ENCODE results near the gene CDK5RAP3. TPM values are rescaled to one million over a fixed set of nuclear protein-coding genes. Genes with fewer than 3 reads are reported as not detected.
A peak's percentile ranks its signal among the peaks of the same experiment; 100 is the strongest.

CDK5RAP3 gene, protein sequence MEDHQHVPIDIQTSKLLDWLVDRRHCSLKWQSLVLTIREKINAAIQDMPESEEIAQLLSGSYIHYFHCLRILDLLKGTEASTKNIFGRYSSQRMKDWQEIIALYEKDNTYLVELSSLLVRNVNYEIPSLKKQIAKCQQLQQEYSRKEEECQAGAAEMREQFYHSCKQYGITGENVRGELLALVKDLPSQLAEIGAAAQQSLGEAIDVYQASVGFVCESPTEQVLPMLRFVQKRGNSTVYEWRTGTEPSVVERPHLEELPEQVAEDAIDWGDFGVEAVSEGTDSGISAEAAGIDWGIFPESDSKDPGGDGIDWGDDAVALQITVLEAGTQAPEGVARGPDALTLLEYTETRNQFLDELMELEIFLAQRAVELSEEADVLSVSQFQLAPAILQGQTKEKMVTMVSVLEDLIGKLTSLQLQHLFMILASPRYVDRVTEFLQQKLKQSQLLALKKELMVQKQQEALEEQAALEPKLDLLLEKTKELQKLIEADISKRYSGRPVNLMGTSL
- 343 and 358 TPM in 2 replicates for polyA plus RNA-seq
- polyA minus RNA-seq = 70.8 and 77.7 TPM in 2 replicates

GRCh38 chr17:47970725-47971499, at the start of gene CDK5RAP3:
CDK5RAP3 (plus strand) TSS chr17:47971113; CDS start chr17:47971147, 34 bp downstream.
- peak within 1 kb of the TSS; percentile 77 for H3K9ac ChIP-seq (ENCODE audit: low read length)
- peak within 1 kb of the TSS; percentile 87 for H2AFZ ChIP-seq (ENCODE audit: low read depth, low read length)
- H4K20me1 ChIP-seq (ENCODE audit: insufficient read depth) = no peaks in the 10 kb centered on the region
- H3K4me3 ChIP-seq (ENCODE audit: low read length) = peak within 1 kb of the TSS; percentile 97
- peaks cover 9% of the 10 kb centered on the region for H3K79me2 ChIP-seq (replicated peaks; ENCODE audit: insufficient read depth, low read length)
- no peaks in the 10 kb centered on the region for H3F3A ChIP-seq (ENCODE audit: insufficient read depth, low read length, poor library complexity, severe bottlenecking)
- no peaks in the 10 kb centered on the region for H3K36me3 ChIP-seq (ENCODE audit: insufficient read depth, low read length)
- no peaks in the 10 kb centered on the region for H3K9me2 ChIP-seq (ENCODE audit: insufficient read depth, low read length)
- H3K27me3 ChIP-seq (ENCODE audit: insufficient read depth, low read depth, low read length) = no peaks in the 10 kb centered on the region
- no peaks in the 10 kb centered on the region for H3K9me3 ChIP-seq (ENCODE audit: low read length)
- TF ChIP-seq EP300 (conservative IDR thresholded peaks at IDR 0.05; ENCODE audit: poor library complexity, severe bottlenecking) (peak; percentile 6), TAF1 (IDR thresholded peaks at IDR 0.05; ENCODE audit: low read depth) (peak; percentile 53), EZH2 (IDR thresholded peaks at IDR 0.05; ENCODE audit: borderline replicate concordance, insufficient read depth, low read length, poor library complexity, severe bottlenecking) (no peak), POLR2AphosphoS5 (IDR thresholded peaks at IDR 0.05) (peak; percentile 79), MXI1 (conservative IDR thresholded peaks at IDR 0.05; ENCODE audit: poor library complexity, severe bottlenecking) (peak; percentile 83), RAD21 (conservative IDR thresholded peaks at IDR 0.05) (peak; percentile 83), SMC3 (conservative IDR thresholded peaks at IDR 0.05; ENCODE audit: poor library complexity) (peak; percentile 91)
- TF ChIP-seq, protein P1, sequence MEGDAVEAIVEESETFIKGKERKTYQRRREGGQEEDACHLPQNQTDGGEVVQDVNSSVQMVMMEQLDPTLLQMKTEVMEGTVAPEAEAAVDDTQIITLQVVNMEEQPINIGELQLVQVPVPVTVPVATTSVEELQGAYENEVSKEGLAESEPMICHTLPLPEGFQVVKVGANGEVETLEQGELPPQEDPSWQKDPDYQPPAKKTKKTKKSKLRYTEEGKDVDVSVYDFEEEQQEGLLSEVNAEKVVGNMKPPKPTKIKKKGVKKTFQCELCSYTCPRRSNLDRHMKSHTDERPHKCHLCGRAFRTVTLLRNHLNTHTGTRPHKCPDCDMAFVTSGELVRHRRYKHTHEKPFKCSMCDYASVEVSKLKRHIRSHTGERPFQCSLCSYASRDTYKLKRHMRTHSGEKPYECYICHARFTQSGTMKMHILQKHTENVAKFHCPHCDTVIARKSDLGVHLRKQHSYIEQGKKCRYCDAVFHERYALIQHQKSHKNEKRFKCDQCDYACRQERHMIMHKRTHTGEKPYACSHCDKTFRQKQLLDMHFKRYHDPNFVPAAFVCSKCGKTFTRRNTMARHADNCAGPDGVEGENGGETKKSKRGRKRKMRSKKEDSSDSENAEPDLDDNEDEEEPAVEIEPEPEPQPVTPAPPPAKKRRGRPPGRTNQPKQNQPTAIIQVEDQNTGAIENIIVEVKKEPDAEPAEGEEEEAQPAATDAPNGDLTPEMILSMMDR (IDR thresholded peaks at IDR 0.05; ENCODE audit: poor library complexity, severe bottlenecking) = peak; percentile 100
- TF ChIP-seq, protein P2, sequence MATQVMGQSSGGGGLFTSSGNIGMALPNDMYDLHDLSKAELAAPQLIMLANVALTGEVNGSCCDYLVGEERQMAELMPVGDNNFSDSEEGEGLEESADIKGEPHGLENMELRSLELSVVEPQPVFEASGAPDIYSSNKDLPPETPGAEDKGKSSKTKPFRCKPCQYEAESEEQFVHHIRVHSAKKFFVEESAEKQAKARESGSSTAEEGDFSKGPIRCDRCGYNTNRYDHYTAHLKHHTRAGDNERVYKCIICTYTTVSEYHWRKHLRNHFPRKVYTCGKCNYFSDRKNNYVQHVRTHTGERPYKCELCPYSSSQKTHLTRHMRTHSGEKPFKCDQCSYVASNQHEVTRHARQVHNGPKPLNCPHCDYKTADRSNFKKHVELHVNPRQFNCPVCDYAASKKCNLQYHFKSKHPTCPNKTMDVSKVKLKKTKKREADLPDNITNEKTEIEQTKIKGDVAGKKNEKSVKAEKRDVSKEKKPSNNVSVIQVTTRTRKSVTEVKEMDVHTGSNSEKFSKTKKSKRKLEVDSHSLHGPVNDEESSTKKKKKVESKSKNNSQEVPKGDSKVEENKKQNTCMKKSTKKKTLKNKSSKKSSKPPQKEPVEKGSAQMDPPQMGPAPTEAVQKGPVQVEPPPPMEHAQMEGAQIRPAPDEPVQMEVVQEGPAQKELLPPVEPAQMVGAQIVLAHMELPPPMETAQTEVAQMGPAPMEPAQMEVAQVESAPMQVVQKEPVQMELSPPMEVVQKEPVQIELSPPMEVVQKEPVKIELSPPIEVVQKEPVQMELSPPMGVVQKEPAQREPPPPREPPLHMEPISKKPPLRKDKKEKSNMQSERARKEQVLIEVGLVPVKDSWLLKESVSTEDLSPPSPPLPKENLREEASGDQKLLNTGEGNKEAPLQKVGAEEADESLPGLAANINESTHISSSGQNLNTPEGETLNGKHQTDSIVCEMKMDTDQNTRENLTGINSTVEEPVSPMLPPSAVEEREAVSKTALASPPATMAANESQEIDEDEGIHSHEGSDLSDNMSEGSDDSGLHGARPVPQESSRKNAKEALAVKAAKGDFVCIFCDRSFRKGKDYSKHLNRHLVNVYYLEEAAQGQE (IDR thresholded peaks at IDR 0.05; ENCODE audit: borderline replicate concordance) = peak; percentile 42
- H3K4me2 ChIP-seq (ENCODE audit: low read length) = peak within 1 kb of the TSS; percentile 87
- H3K27ac ChIP-seq (ENCODE audit: low read length) = peak within 1 kb of the TSS; percentile 77
